ENCODE results near the gene ATP6V0E1.

The ATP6V0E1 gene

DNA sequence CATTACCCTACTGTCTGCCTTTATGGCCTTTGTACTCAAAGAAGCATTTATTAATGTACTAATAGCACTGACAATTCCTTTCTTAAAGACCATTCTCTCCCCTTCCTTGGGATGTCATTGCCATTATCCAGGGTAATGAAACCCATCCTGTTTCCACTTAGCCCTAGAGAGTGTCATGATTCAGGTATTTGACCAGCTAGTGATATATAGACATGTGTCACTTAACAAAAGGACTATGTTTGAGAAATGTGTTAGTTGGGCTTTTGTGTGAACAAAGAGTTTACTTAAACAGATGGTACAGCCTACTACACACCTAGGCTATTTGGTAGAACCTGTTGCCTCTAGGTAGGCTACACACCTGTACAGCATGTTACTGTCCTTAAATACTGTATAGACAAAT lies 2.0 kb downstream of the ATP6V0E1 start:
- Histone ChIP-seq H3F3A (ENCODE audit: low read depth) (no peaks in the 10 kb centered on the region), H4K20me1 (ENCODE audit: insufficient read depth, low read length, poor library complexity, severe bottlenecking) (peaks cover 16% of the 10 kb centered on the region), H3K4me1 (ENCODE audit: insufficient read depth, low read length, poor library complexity, severe bottlenecking) (peaks cover 10% of the 10 kb centered on the region), H3K79me2 (ENCODE audit: insufficient read depth, low read length) (peaks cover 51% of the 10 kb centered on the region), H3K9me3 (ENCODE audit: insufficient read depth, low read depth, low read length) (no peaks in the 10 kb centered on the region), H3K9me2 (replicated peaks; ENCODE audit: low read depth, low read length) (no peaks in the 10 kb centered on the region), H2AFZ (ENCODE audit: low read length) (no peak overlapping the region), H3K27me3 (ENCODE audit: insufficient read depth, low read length, poor library complexity, severe bottlenecking) (no peaks in the 10 kb centered on the region), H3K36me3 (ENCODE audit: insufficient read depth, low read length) (no peaks in the 10 kb centered on the region), H3K4me3 (ENCODE audit: low read length, poor library complexity, severe bottlenecking) (peak overlapping the region; percentile 99), H3K4me2 (ENCODE audit: low read depth, low read length, poor library complexity, severe bottlenecking) (peak overlapping the region; percentile 74), H3K9ac (ENCODE audit: low read depth, low read length, poor library complexity, severe bottlenecking) (peak overlapping the region; percentile 46)
- no peak for TF ChIP-seq EZH2phosphoT487 (IDR thresholded peaks at IDR 0.05; ENCODE audit: borderline replicate concordance)
- TF ChIP-seq, protein P1, sequence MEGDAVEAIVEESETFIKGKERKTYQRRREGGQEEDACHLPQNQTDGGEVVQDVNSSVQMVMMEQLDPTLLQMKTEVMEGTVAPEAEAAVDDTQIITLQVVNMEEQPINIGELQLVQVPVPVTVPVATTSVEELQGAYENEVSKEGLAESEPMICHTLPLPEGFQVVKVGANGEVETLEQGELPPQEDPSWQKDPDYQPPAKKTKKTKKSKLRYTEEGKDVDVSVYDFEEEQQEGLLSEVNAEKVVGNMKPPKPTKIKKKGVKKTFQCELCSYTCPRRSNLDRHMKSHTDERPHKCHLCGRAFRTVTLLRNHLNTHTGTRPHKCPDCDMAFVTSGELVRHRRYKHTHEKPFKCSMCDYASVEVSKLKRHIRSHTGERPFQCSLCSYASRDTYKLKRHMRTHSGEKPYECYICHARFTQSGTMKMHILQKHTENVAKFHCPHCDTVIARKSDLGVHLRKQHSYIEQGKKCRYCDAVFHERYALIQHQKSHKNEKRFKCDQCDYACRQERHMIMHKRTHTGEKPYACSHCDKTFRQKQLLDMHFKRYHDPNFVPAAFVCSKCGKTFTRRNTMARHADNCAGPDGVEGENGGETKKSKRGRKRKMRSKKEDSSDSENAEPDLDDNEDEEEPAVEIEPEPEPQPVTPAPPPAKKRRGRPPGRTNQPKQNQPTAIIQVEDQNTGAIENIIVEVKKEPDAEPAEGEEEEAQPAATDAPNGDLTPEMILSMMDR (conservative IDR thresholded peaks at IDR 0.05; ENCODE audit: low read length), result no peak

DNA sequence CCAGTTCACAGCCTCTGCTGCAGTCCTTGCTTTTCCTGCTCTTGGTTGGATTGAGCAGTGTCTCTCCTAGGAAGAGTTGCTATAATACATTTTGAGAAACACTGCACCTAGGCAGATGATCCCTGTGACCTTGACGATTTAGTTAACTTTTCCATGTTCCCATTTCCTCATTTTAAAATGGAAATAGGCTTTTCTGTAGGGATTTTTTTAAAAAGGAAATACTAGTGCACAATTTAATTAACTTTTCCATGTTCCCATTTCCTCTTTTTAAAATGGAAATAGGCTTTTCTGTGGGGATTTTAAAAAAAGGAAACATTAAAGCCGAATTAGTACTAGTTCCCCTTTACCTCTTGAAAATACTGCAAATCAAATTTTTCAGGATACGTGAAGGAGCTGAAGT lies 4.7 kb downstream of the ATP6V0E1 start:
- Histone ChIP-seq H2AFZ (ENCODE audit: low read length) (no peak overlapping the region), H3K36me3 (ENCODE audit: insufficient read depth, low read length) (no peaks in the 10 kb centered on the region), H3K4me1 (ENCODE audit: insufficient read depth, low read length, poor library complexity, severe bottlenecking) (peaks cover 10% of the 10 kb centered on the region), H4K20me1 (ENCODE audit: insufficient read depth, low read length, poor library complexity, severe bottlenecking) (peaks cover 16% of the 10 kb centered on the region), H3K4me3 (ENCODE audit: low read length, poor library complexity, severe bottlenecking) (no peak overlapping the region), H3K4me2 (ENCODE audit: low read depth, low read length, poor library complexity, severe bottlenecking) (no peak overlapping the region), H3K9me2 (replicated peaks; ENCODE audit: low read depth, low read length) (no peaks in the 10 kb centered on the region), H3K9me3 (ENCODE audit: insufficient read depth, low read depth, low read length) (no peaks in the 10 kb centered on the region), H3K79me2 (ENCODE audit: insufficient read depth, low read length) (peaks cover 55% of the 10 kb centered on the region), H3K27me3 (ENCODE audit: insufficient read depth, low read length, poor library complexity, severe bottlenecking) (no peaks in the 10 kb centered on the region), H3F3A (ENCODE audit: low read depth) (no peaks in the 10 kb centered on the region), H3K9ac (ENCODE audit: low read depth, low read length, poor library complexity, severe bottlenecking) (no peak overlapping the region)
- no peak for TF ChIP-seq EZH2phosphoT487 (IDR thresholded peaks at IDR 0.05; ENCODE audit: borderline replicate concordance)
- TF ChIP-seq, protein P1 (conservative IDR thresholded peaks at IDR 0.05; ENCODE audit: low read length), result no peak

DNA sequence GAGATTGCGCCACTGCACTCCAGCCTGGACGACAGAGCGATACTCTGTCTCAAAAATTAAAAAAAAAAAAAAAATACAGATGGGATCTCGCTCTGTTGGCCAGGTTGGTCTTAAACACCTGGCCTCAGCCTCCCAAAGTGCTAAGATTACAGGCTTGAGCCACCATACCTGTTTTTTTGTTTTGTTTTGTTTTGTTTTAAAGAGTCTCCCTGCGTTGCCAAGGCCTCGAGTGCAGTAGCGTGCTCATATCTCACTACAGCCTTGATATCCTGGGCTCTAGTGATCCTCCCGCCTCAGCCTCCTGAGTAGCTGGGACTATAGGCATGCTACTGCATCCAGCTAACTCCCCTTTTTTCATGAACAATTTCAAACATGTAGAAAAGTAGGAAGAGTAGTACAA lies 7.2 kb downstream of the ATP6V0E1 start:
- Histone ChIP-seq H3K9me2 (replicated peaks; ENCODE audit: low read depth, low read length) (no peaks in the 10 kb centered on the region), H3K4me1 (ENCODE audit: insufficient read depth, low read length, poor library complexity, severe bottlenecking) (peaks cover 6% of the 10 kb centered on the region), H3K27me3 (ENCODE audit: insufficient read depth, low read length, poor library complexity, severe bottlenecking) (no peaks in the 10 kb centered on the region), H3K36me3 (ENCODE audit: insufficient read depth, low read length) (peaks cover 6% of the 10 kb centered on the region; the same call in 1 of the 2 replicates), H3F3A (ENCODE audit: low read depth) (no peaks in the 10 kb centered on the region), H3K9me3 (ENCODE audit: insufficient read depth, low read depth, low read length) (no peaks in the 10 kb centered on the region), H4K20me1 (ENCODE audit: insufficient read depth, low read length, poor library complexity, severe bottlenecking) (peaks cover 13% of the 10 kb centered on the region), H3K4me2 (ENCODE audit: low read depth, low read length, poor library complexity, severe bottlenecking) (no peak overlapping the region), H2AFZ (ENCODE audit: low read length) (no peak overlapping the region), H3K9ac (ENCODE audit: low read depth, low read length, poor library complexity, severe bottlenecking) (no peak overlapping the region), H3K79me2 (ENCODE audit: insufficient read depth, low read length) (peaks cover 35% of the 10 kb centered on the region), H3K4me3 (ENCODE audit: low read length, poor library complexity, severe bottlenecking) (no peak overlapping the region)
- TF ChIP-seq EZH2phosphoT487 (IDR thresholded peaks at IDR 0.05; ENCODE audit: borderline replicate concordance), result no peak
- TF ChIP-seq, protein P1 (conservative IDR thresholded peaks at IDR 0.05; ENCODE audit: low read length), result no peak

Measured in Loucy (cell line).